HFF-Myc (cell line): ENCODE data around the gene NELL2.

Experiments
- DNase-seq: peaks from one replicate; pipeline ENCODE4 v3.0.0-alpha.2; 2011; ENCODE audit warnings: low read depth; ENCODE audit errors: extremely low read depth
- H3K4me3 ChIP-seq: replicated peaks from 2 replicates; pipeline ENCODE4 v1.5.1; 2011; ENCODE audit warnings: low read depth, mild to moderate bottlenecking, control low read depth, low read length
- CTCF ChIP-seq: IDR thresholded peaks from 2 replicates; pipeline ENCODE4 v1.5.1; 2012; ENCODE audit warnings: mild to moderate bottlenecking, low read depth, low read length, control low read depth; ENCODE audit errors: missing control alignments

The NELL2 gene

GRCh38 chr12:44459569-44459968 is 416.5 kb downstream of the NELL2 start:
- no peak overlapping the region for H3K4me3 ChIP-seq
- DNase-seq: no peak
- TF ChIP-seq CTCF: no peak
